Superior temporal gyrus (tissue), 1 donor: ENCODE results near the gene VSTM2B.
"Not testable (repeated sequence)": the region's sequence is repeated elsewhere in the genome, so short reads cannot be mapped to it uniquely, and the experiment has no call there.

Experiments
- DNase-seq: peaks from one replicate; pipeline ENCODE4 v3.0.0-alpha.2; 2016; ENCODE audit errors: extremely low spot score

Gene VSTM2B

DNA sequence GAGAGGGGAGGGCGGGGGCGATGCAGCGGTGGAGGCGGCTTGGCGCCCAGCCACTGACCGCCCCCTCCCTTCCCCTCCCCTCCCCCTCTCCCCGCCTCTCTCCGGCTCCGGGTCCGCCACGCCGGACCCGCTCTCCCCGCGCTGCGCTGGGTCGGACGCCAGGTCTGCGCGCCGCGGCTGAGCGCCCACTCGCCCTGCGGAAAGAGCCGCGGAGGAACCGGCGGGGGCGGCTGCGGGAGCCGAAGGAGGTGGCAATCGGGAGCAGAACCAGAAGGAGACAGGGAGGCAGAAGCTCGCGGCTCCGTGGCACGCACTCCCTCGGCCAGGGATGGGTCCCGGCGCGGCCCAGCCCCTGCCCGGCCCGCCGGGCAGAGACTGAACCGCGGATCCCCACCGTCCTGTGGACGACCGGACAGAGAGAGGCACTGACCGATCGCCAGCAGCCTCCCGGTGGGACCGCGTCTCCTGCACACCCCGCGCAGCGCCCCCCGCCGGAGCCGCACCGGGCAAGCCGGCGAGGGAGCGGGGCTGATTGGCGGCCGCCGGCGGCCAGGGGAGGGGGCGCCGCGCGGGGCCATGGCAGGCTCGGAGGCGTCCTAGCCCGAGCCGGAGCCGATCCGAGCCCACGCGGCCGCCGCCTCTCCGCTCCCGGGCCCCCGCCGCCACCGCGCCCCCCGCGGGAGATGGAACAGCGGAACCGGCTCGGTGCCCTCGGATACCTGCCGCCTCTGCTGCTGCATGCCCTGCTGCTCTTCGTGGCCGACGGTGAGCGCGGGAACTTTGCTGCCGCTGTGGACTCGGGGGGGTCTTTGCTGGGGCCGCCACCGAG lies at the start of gene VSTM2B:
TSS of gene VSTM2B (plus strand) at position 94 of the 829 bp plus-strand sequence. CDS start at position 684, 590 bp downstream.
- no peak for DNase-seq

DNA sequence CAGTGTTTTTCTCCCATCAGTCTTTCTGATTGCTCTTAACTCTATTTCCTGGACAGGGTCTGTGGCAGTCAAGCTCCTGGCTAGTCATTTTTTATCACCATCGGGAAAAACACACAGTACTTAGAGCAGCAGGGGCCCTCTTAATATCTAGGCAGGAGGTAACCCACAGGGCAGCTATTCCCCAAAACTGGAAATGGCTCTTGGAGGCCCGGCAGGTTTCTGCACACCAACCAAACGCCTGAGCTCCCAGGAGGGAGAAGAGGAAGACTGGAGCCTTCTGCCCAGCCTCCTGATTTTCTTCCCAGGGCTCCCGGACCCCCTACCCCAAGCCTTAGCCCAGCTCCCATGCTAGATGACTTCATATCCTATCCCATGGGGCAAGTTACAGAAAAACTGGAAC lies 49.3 kb upstream of the VSTM2B start:
- no peak for DNase-seq

DNA sequence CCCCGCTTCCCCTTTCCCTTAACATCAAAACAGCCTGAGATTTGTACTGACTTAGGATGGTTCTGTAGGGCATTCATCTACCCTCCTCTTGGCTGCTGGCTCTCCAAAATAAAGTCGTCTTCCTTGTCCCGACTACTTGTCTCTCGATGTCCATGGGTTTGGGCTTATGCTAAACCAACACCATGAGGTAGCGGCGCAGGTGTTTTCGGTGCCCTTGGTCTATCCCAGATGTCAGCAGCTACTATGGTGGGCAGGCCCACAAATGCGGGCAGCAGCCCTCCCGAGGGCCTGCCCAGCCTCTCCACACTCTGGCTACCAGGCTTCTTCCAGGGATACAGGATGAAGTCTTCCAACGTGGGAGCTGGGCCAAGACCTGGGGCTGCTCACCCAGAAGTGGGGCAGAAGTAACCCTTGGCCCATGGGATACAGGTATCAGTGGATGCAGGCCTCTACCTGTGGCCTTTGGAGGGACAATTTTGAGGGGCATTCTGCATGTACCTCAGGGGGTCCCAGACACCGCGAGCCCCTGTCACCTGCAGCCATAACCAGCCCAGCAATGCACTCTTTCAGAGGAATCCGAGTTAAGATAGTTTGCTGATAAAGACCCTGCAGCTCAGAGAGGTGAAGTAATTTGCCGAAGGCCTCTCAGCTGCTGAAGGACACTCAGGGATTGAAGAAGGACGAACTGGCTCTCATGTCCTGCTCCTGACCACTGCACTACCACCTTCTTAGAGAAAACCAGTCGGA lies 47.8 kb upstream of the VSTM2B start:
- no peak for DNase-seq

DNA sequence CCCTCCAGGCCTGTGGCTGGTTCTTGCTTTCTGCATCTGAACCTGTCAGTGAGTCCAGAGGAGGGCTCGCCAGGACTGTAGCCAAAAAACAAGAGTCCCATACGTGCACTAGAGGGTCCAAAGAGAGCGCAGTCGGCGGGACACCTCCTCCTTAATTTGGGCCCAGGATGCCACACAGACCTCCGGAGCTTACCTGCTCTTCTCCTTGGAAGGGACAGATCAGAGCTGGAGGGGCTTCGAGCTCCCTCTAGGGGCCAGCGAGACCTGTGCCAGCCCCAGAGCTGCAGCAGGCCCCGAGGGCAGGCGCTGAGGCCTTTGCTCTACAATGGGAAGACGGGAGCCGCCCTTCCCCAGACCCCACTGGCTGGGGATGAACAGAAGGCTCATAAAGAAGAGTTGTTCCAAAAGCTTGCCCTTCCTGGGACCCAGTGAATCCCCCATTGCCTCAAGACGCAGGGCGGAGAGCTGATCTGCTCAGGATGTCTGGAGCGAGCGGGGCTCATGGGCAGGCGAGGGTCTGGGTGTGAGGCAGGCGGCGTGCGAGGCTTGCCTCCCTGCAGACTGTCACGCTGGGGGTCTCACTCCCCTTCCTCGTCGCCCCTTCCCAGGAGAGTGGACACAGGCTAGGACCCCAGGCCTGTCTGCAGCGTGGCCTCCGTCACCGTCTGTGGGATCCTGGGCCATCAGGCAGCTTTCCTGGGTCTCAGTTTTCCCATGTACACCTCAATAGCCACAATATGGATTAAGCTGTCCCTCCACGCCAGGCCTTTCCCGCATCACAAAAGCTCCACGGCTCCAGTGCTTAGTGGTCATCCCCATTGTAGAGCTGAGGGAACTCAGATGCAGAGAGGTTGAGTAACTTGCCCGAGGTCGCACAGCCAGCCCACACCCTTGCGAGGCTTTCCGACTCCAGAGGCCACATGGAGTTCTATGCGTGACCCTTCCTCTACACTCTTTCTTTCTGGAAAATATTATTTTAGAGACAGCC lies 46.9 kb upstream of the VSTM2B start:
- DNase-seq, result peak; percentile 65

DNA sequence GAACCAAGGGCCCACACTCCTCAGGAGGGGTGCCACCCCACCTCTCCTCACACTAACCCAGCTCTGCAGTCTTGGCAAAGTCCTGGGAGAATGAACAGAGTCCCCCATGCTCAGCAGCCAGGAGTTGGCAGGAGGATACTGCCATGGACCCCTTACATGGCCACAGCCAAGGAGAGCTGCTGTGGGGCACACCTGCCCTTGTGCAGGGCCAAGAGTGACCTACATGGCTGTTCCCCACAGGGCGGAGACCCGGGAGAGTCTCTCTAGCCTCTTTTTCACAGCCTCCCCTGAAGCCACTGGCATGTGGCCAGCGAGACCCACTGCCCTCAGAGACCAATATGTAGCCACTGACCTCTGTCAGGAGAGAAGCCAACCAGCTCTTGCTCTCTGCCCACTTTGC lies 45.9 kb upstream of the VSTM2B start:
- DNase-seq, result no peak

DNA sequence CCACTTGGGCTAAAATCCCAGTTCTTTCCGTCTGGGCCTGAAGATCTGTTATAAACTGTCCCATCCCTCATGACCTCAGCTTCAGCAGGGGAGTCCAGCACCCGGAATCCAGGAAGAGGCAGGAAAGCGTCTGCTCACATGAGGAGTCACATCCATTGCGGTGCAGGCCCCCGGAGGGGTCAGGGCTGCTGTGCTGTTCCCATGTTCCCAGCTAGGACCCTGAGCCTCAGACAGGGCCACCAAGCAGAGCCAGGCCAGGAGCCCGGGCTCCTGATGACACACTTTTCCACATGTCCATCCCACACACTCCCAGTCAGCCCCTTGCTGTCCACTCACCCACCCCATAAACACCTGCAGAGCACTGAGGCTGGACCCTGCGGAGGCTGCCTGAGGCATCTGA lies 45.3 kb upstream of the VSTM2B start:
- DNase-seq, result no peak

DNA sequence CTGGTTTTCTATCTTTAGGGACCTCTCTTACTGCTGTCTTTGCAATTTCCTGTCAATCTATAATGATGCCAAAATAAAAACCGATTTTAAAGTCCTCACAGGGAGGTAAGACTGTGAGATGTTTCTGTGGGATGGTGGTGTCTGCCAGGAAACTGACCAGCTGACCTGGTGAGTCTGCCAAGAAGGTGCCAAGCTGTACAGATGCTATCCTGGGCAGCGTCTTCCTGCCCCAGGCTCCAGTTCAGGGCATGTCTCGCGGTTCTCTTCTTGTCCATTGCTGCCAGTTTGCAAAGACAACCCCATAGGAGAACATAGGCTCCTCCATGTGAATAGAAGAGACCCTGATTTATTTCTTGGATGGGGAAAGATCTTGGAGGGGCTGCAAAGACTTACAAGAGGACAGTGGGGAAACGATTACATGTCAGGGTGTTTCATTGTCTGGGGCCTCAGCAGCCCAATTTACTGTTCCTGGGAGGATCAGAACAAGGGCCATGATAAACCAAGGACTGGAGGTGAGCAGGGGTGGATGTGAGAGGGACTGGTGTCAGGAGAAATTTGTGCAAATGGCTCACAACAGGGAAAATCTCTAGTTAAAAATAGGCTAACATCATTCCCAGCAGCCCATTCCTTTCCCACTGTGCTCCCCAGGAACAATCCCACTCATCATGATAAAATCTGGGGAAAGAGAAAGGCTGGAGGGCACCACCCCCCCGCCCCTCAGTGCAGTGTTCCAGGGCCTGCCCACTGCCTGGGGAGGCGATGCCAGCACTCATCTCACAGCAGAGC lies 42.7 kb upstream of the VSTM2B start:
- DNase-seq, result no peak

DNA sequence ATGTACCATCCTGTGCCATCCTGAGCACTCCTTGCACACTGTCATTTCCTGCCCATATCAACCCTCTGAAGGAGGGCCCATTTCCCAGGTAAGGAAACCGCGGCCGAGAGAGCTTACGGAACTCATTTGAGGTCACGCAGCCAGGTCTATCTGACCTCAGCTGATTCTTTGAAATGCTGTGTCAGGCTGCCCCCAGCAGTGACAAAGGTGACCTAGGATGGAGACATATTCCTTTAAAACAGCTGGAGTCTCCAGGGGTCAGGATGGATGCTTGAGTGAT lies 42.2 kb upstream of the VSTM2B start:
- no peak for DNase-seq

DNA sequence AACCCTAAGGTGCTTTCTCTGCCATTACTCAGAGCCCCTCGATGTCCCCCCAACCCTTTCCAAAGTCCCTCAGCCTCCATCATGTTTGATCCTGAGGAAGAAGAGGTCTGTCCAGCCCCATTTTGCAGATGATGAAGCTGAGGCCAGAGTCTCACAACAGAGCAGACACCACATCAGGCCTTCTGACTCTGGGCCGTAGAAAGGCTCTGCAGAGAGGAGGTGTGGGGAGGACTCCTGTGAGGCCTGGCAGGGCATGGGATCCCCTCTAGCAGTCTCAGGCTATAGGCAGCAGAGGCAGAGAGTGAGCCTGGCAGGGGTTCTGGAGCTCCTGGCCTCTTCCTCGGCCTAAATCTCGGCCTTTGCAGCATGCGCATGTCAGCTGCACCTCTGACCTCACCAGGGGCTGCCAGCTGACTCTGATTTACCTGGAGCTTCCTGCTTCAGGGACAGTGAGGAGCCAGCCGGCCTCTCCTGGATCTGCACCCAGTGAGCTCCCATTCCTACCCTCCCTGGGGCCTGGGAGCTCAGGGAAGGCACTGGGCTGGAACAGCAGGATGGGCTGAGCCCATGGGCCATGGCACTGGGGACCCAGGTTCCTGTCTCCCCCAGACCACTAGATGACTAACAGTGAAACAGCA lies 41.7 kb upstream of the VSTM2B start:
- DNase-seq, result no peak

DNA sequence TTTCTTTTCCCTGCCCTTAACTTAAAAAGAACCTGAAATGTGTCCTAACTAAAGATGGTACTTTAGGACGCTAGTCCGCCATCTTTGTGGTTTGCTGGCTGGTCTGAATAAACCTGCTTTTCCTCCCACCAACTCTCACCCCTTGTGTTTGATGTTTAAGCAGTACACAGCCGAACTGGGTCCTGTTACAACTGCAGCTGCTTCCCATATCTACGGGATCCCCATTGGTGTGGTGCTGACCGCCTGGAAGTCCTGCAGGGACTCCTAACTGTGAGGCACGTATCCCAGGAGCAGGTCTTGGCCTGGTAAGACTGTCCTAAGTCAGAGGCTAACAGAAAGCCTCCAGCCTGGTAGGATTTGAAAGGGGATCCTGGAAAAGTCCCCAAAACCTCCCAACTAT lies 40.9 kb upstream of the VSTM2B start:
- DNase-seq, result no peak

DNA sequence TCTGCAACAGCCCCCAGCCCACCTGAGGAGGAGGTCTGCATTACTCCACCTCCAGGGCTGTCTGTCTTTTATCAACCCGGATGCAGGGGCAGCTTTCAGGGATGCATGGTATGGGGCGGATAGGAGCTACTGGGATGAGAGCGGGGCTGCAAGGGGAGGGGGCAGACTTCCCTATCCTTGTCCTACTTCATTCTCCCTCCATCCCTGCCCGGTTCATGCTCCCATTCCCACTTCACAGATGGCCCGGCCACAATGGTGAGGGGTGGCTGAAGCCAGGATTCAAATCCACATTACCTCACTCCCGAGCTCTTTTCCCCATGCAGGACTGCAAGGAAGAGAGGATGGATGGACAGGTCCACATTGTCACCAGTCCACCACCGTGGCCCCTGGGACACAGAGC lies 40.5 kb upstream of the VSTM2B start:
- no peak for DNase-seq

DNA sequence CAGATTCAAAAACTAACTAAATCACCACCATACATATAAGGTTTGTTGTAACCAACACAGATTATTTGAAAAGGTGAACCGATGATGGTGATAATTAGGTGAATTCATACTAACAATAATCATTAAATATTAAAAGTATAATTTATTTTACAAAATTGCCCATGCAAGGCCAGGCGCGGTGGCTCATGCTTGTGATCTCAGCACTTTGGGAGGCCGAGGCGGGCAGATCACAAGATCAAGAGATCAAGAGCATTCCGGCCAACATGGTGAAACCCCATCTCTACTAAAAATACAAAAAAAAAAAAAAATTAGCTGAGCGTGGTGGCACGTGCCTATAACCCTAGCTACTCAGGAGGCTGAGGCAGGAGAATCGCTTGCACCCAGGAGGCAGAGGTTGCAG lies 38.8 kb upstream of the VSTM2B start:
- DNase-seq, result not testable (repeated sequence)

DNA sequence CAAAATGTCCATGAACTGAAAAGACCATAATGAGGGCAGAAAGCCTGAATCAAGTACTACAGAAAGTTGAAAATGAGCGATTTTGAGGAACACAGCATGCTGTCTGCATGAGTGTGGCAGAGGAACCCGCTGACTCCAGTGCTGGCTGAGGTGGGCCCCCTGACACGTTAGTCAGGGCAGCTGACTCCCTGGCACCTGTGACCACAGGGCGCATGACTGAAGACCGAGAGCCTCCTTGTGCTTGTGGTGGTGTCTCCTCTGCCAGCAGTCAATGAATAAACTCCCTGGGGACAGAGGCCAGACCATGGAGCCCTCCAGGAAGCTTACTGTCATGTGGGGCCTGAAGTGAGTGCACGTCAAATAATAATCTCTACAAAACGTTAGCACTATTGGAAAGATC lies 38.4 kb upstream of the VSTM2B start:
- no peak for DNase-seq

DNA sequence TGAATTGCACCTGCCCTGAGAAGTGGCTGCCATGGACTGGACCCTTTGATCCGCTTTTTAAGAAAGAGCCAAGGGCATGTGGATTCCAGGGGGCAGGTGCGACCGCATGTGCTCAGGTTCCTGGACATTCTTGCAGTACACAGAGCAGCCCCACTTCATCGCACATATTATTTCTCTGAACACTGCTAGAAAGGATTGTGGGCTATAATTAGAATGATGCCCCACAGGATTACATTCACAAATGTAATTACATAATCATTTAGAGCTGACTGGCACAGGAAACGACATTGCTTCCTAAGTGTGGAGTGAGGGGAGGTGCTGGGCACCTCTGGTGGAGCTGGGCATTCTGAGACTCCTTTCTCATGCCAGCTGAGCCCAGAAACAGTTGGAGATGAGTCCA lies 37.5 kb upstream of the VSTM2B start:
- no peak for DNase-seq

DNA sequence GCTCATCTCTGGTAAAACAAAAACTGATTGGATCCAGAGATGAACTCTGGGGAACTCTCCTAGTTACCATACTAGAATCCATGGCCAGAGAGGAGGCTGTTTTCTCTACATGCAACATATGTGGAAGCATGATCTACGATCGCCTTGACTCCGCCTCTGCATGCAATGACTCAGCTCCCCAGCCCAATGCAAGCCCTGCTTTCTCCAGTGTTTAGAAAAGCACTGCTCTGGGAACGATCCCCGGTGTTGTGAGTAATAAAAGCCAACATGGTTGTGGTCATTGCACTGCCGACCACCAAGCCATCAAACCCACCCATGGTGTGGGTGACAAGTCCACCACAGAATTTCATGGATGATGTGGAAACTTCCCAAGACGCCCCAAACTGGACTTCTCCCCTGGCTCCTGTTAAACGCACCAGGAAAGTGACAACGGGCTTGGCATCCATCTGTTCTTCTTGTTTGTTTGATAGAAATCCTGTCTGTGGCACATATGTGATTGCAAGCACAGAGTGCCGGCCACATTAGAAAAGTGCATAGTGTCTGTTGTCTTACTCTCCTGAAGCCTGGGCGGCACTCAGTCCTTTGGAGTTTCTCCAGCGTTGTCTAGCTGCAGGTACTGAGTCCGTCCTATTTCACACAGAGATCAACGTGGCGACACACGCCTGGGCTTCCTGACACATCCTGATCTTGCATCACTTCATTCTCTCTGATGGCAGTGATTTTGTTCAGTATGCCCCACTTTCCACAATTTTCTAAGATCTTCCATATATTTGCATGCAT lies 36.4 kb upstream of the VSTM2B start:
- DNase-seq, result no peak

DNA sequence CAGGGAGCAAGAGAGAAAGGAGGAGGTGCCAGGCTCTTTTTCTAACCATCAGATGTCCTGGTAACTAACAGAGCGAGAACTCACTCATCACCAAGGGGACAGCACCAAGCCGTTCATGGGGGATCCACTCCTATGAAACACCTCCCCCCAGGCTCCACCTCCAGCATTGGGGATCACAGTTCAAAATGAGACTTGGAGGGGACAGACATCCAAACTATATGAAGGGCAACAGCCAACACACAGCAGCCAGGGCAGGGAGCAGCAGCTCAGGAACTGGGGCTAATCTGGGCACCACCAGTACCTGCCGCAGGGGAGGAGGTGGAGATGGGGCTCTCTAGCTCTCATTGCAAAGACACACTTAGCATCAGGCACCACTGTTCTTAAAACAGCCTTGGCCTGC lies 34.3 kb upstream of the VSTM2B start:
- no peak for DNase-seq

DNA sequence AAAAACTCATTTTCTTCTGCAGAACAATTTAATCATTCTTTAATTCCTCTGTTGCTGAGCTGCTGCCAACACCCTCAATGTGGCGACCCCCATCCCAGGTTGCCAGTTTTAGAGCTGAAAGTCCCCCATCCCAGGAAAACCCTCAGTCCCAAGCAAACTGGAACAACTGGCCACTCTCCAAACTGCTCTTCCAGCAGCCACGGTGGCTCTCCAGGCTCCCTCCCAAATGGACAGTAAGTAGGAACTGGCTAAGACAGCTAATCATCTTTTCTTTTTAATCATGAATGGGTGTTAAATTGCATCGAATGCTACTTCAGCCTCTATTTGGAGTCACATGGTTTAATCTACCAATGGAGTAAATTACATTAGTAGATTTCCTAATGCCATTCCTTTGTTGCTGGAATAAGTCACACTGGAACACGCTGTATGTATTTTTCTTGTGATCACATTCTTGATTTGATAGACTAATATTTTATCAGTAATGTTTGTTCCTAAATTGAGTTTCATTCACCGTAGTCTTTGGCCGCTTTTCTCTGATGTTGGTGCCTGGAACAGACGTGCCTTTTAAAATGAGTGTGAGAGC lies 33.7 kb upstream of the VSTM2B start:
- peak; percentile 64 for DNase-seq

DNA sequence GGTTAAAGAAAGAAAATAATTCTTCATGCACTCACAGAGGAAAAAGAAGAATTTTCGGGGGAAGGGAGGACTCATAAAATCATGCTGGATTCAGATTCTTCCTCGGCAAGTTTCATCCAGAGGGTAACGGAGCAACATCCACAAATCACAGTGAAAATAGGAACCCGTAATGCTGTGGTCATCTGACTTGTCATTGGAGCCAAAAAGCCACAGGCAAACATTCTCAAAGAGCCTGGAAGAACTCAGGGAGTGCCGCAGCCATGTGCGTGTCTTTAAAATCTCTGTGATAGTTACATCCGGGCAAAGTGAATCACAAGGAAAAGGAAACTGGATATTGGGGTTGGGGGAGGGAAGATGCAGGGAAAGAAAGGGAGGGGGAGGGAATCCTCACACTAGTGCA lies 33.0 kb upstream of the VSTM2B start:
- peak; percentile 81 for DNase-seq

DNA sequence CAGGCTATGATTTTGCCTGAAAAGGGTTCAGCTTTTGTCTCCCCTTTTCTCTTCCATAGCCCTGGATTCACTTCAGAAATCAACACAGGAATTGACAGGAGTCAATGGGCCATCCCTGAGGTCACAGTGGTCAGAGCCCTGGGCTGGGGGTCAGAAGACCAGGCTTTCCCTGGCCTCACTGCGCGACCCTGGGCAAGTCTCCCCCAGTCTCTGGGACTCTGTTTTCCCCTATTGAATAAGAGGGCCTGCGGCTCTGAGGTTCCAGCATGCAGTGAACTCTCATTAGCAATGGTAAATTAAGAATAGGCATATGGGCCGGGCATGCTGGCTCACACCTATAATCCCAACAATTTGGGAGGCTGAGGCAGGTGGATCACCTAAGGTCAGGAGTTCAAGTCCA lies 30.7 kb upstream of the VSTM2B start:
- DNase-seq, result no peak
